ENCODE measurements around the gene ACER2.

The ACER2 gene

DNA sequence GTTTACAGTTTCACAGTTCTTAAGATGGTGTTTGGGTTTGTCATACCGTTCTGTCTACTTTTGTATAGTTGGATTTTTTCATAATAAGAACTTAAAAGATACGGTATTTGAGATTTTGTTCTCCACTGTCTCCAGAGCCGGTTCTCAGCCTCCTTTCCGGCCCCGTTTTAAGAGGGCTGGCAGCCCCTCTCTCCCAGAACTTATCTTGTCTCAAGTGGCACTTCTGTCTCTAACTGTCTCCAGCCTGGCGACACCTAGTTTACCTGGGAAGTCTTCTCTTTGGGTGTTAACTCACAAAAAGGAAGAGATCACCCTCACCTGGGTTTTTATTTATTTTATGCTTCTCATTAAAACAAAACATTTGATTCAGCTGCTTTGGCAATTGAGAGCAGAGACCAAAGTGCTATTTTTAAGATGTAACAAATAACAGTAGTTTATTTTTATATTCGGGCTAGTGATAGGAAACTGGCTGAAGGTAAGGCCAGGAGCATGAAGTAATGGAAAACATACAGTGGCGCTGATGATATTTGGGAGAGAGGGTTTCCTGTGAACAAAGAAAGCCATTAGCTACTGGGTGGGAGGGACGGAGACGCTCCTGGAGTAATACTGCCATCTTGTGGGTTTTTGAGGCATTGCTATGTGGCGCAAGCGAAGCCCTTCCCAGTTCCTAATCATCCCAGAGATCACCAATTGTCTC, 48.3 kb downstream of the ACER2 start:
- DNase-seq = peak; percentile 75

DNA sequence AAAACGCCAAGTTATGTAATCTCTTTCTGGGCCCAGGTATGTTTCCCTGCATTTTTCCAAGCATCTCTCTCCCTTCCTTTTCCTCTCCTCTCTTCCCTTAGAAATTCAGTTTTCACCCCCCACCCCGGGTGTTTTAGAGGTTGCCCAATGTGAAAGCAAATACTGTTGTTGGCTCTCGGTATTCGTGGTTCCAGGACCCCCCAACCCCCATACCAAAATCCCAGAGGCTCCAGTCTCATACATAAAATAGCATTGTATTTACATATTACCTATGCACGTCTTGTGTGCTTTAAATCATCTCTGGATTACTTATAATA, 48.8 kb downstream of the ACER2 start:
- no peak for DNase-seq

DNA sequence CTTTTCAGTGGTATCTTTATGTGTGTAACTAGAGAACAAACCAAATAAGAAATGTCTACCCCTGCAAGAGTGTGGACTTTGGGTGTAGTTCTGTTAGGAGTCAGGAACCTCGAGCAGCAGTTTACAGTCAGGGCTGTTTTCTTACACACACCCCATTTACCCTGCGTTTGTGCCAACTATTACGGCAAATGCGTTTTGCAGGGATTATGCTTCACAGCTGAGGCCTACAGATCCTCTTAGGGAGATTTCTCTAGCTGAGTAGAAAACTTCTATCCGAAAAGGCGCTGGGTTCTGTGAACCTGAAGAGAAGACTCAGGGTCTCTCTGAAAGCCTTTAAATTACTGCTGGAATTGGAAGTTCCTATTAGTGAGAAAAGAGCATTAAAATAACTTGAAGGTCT, 51.4 kb downstream of the ACER2 start:
- no peak for DNase-seq

DNA sequence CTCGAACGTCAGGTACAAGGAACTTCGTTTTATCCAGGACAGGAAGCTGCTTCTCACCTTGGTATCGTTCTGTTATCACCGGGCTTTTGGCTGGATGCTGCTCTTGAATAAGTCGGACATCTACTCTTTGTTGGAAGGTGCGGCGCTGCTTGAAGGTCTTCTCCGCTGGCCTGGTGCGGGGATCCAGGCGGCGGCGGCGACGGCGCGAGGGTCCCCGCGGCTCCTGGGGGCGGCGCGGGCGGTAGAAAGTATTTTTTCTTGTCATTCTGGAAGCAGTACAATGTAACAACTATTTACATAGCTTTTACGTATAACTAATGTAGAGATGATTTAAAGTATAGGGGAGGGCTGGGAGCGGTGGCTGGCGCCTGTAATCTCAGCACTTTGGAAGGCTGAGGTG, 52.3 kb downstream of the ACER2 start:
- DNase-seq = no peak

DNA sequence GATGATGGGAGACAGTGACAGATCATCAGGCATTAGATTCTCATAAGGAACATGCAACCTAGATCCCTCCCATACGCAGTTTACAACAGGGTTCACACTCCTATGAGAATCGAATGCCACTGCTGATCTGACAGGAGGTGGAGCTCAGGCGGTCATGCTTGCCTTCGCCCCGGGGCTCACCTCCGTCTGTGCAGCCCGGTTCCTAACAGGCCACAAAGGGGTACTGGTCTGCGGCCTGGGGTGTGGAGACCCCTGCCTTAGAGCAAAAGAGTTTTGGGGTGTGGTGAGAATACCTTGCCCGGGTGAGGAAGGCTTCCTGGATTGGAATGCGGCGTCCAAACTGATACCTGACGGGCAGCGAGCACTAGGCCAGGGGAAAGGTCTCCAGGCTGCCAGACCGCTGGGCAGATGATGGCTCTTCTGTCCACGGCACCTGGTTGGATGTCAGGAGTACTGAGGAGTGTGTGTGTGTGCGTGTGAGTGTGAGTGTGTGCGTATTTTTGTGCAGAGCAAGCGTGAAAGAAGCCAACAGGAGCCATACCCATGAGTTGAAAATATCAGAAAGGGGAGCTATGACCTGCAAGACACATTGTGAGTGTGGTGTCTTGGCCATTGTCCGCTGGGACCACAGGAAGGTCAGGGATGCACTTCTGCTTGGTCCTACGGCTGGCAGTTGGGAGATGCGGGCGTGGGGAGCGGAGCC, 55.4 kb downstream of the ACER2 start:
- DNase-seq = no peak

DNA sequence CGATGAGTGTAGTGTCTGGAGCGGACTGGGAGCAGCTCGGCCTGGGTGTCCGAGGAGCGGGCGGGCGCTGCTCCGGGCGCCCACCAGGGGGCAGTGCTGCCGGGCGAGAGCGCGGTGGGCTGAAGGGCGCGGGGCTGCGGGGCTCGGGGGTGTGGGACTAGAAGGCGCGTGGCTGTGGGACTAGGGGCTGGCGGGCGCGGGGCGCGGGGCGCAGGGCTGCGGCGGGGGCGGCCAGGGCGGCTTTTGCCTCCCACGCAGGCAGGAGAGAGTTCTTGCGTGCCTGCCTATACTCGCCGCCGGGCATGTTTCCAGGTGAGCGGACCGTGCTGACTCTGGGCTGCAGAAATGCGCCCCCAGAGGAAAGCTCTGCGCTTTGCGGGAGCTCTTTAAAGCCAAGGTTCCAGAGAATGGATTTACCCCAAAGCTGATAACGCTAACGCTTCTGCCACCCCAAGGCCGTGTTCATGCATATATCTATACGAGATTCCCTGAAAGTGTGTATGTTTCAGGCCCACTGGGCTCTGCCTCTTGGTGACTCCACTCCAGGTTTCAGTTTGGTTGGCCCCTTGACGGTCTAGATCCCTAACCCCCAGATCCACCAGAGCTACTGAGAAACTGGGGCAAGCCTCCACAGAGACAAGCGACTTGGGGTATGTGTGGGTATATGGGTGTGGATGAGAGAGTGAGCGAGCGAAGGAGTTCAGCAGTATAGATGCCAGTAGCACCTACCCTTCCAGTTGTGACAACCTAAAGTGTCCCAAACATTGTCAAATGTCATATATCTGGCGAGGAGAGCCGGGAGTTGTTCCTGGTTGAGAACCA, 56.2 kb downstream of the ACER2 start:
- DNase-seq = peak; percentile 83

DNA sequence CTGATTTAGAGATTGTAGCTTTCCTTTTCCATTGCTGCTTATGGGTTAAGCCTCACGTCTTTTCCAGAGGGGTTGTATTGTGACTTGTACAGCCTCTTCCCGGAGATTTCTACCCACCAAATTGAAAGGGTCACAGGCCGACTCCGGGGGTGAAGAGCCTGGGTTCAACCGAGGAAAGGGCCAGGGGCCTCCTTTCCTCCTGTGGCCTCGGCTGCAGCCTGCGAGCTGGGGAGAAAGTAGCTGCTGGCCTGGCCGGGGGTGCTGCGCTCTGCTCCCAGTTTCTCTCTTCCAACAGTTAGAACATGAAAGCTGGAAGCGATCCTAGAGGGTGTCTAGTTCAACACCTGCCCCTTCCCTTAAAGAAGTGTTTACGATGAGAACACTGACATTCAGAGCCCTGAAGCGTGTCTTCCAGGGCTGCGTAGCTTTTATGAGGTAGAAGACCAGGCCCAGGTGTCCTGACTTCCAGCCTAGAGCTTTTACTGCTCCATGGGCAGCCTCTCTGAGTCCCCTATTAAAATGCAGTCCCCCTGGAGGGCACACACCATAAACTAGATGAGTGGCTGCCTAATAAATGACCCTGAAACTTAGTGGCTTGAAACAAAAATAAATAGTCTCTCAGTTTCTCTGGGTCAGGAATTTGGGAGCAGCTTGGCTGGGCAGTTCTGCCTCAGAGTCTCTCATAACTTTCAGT, 56.9 kb downstream of the ACER2 start:
- no peak for DNase-seq

DNA sequence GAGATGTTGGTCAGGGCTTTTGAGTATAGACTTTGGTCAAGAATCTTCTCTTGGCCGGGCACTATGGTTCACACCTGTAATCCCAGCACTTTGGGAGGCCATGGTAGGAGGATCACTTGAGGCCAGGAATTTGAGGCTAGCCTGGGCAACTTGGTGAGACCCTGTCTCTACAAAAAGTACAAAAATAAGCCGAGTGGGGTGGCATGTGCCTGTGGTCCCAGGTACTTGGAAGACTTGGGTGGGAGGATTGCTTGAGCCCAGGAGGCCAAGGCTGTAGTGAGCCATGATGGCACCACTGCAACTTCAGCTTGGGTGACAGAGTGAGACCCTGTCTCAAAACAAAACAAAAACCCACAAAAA, 57.5 kb downstream of the ACER2 start:
- no peak for DNase-seq

DNA sequence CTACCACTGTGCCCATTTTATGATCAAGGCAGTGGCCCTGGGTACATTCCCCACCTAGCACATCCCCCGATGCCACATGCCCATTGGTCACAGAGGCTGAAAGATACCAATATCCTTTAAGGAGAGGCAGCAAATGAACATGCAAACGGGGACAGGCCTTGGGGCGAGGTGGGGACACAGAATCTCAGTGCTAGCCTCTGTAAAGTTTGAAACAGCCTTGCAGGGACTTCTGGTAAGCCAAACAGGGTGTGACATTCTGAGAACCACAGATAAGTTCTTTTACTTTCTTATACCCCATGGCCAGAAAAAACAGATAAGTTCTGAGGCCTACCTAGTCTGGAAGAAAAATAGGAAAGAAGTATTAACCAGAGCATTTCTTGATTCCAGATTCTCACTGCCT, 60.5 kb downstream of the ACER2 start:
- DNase-seq = no peak

DNA sequence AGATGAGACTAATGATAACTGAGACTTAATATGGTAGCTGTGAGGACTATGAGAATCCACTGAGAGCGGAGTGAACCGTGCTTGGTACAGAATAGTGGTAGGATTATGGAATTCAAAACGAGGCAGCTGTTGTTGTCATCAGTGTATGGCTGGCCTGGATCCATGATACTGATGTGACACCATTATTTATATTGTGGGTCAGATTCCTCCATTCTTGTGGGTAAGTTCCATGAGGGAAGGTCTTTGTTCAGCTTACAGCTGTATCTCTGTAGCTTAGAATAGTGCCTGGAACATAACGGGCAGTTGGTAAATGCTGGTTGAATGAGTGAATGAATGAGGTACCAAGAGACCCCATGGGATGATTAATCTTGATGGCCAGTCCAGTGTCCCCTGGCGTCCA, 61.8 kb downstream of the ACER2 start:
- no peak for DNase-seq

DNA sequence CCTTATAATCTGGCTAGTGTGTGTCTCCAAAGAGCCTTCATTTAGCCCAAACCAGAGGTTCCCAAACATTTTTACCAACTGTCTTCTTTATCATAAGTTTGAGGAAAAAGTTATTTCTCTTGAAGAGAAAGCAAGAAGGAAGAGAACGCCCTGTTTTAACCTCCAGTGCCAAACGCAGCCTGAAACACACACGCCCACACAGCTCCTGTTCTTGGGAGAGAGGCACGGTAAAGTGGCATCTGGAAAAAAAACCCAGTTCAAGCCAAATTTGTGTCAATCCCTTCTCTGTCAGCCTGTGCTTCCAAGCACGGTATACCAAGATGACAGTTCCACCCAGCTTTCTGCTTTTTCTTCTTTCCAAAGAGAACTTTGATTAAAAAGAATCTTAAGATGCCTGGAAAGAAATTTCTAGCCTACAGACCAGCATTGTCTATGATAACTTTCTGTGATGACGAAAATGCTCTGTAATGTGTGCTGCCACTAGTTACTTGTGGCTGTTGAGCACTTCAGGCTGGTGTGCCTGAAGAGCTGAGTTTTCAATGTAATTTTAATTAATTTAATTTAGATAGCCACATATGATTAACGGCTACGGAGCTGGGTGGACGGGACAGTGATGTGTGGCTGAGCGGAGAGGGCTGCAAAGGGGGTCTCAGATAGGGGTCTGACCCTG, 62.3 kb downstream of the ACER2 start:
- no peak for DNase-seq

DNA sequence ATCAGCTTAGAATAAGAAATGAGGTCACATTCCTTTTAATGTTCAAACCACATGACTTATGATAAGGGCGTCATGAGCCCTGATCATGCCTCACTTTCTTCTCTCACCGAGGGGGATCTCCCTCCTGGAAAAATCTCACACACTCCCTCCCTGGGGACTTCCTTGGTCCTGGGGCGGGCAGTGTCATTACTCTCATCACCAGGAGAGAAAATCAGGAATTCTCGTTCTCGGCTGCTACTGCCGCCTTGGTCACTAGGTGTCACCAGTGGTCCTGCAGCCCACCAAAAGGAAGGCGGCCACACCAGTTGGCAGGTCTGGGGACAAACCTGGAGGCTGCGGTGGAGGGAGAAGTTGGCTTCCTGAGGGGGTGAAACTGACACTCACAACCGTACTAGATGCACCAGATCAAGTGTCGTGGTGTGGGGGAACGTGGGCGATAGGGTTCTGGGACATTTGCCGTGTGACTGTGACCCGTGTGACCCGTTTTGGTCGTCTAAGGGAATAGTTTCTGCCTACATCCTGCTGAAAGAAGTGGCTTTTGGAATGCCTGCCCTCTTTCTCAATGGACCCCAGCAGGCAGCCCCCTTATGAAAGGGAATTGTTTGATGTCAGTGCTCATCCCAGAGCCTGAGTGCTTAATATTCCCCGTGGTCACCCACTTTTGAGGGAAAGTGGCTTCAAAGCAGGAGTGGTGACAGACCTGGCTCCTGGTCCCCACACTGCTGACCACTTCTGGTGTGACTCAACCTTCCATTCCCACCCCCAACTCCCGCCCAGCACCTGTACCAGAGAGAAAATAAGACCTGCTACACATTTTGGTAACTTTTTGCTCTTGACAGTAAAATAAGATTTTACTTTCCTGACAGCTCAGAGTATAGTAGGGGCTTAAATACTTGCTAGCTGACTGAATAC, 63.2 kb downstream of the ACER2 start:
- DNase-seq = peak; percentile 46

DNA sequence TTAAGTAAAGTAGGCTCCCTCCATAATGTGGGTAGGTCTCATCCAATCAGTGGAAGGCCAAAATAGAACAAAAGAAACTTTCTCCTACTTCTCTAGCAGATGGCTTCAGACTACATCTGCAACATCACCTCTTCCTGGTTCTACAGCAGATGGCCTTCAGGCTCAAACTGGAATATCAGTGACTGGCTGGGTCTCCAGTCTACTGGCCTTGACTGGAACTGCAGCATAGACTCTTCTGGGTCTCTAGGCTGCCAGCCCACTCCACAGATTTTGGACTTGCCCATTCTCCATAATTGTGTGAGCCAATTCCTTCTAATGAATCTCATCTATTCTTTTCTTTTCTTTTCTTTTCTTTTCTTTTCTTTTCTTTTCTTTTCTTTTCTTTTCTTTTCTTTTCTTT, 64.8 kb downstream of the ACER2 start:
- DNase-seq = no peak

DNA sequence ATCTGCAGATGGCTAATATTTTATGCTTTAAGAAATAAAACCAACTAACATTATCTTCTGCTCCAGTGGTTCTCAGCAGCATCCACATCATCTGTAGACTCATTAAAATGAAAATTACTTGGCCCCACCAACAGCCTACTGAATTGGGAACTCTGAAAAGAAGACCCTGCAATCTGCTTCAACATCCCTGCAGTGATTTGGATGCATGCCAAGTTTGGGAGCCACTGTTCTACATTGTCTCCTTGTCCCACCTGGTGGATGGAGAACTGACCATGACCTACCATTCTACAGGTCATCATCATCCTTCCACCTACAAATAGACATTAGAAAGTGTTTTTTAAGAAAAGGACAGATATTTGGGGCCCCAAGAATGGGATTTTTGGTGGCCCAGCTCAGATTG, 71.1 kb downstream of the ACER2 start:
- no peak for DNase-seq

DNA sequence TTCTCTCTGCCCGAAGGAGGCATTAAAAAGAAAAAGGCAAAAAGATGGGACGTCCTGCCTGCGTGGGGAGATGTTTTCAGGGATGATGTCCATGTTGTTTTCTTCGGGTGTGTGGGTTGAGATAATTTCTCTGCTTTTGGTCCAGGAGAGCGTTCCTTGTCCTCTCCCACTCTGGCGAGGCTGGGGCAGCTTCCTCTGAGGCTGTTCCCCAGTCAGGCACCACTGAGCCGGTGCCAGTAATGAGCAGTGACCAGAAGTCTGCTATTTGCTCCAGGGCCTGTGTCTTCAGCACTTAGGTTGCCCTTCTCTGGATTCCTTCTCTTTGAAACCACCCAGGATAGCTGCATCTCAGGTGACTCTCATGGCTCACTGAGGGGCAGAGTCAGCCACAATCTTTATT, 71.5 kb downstream of the ACER2 start:
- no peak for DNase-seq

DNA sequence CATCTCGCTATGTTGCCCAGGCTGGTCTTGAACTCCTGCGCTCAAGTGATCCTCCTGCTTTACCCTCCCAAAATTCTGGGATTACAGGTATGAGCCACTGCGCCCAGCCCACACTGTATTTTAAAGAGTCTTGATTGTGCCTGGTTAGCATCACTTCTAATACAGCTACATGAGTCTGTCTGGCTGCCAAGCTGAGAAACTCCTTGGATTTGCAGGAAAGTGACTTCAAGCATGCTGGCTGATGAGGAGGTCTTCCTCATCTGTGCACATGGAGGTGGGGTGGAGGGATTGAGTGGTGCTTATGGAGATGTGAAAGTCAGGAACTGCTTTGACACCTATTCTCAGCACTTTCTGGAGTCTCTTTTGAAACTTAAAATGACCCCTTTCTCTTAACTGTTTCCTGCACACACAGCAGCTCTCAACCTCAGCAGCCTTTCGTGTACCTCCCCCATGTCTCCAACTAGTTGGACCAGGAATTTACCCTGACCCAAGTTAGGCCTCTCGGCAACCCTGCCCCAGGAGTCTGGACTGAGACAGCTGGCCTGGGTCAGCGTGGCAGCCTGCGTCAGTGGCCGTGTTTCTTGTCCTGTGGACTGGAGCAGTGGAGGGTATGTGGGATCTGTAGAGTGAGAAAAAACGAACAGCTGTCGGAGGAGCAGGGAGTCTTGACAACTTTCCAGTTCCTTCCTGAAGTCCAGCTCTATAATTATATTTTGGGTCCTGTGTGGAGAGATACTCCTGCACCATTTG, 72.5 kb downstream of the ACER2 start:
- no peak for DNase-seq

DNA sequence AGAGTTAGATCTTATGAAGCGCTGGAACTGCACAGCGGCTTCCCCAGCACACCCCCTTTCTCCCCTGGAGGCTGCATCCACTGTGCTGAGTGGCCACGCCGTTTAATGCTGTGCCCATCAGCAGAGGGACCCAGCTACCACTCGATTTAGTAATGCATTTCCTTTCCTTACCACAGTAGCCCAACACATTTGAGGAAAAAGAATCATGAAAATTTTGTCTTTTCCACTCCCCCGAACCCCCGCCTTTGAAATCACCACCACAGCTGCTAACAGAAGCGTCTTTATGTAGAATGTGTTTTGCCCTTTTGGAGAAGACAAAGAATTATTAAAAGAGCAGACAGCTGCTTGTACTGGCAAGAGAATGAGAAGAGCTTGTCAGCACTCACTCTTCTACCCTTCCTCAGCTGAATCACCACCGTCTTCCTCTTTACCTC, 73.2 kb downstream of the ACER2 start:
- no peak for DNase-seq

DNA sequence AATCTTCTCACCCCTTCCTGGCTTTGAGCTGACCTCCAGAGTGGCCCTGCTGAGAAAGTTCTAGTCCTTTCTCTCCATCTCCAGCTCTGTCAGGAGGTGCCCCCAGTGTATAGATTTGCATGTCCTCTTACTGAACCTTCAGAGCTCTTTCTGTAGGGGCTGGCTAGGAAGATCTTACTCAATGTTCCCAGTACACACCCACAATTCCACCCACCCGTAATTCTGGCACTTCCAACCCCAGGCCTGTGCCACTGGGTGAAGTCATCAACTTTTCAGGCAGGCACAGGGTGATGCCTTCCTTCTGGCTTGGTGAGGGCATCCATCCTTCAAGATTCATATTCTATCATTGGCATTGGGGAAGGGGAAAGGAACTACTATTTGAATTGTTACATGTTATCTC, 75.9 kb downstream of the ACER2 start:
- DNase-seq = no peak

DNA sequence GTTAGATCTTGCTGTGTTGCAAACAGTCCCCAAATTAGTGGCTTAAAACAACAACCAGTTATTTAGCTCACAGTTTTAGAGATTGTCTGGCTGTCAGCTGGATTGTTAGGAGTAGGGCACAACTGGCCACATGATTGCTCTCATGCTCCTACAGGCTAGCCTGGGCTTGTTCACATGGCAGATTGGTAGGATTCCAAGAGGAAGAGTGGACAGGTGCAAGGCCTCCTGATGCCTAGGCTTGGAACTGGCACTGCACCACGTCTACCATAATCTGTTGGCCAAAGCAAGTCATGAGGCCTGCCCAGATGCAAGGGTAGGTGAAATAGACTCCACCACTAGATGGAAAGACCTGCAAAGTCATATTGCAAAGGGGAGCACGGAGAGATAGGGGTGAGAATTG, 76.4 kb downstream of the ACER2 start:
- DNase-seq = no peak

DNA sequence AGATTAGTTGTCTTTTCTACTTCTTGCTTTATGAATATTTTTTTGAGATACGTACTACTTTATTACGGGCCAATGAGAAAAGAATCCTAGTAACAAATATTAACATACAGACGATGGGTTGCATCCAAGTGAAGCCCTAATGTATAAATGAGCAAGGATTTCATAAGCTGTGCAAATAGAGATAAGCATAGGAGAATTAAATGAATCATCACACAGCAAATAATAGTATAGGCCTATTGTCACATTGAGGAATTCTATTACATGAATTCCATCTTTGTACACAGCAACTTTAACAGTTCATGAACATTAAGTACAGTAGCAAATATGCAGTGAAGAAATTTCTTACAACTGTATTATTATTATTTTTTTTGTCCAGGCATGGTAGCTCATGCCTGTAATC, 78.0 kb downstream of the ACER2 start:
- DNase-seq = no peak

DNA sequence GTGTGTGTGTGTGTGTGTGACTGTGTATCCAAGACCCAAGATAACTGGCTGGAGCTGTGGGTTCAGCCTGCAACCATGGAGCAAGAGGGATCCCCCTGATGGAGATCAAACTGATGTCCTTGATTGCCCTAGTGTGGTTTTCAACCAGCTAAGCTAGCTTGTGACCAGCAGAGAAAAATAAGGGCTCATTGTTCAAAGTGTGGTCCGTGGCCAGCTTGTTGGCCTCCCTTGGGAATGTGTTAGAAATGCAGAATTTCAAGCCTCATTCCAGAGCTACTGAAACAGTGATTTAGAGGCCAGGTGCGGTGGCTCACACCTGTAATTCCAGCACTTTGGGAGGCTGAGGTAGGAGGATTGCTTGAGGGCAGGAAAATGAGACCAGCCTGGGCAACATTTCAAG, 79.9 kb downstream of the ACER2 start:
- no peak for DNase-seq

Data from fibroblast of upper back skin (primary cell).